EL (cell line): ENCODE results near the gene DGKD.
A peak's percentile ranks its signal among the peaks of the same experiment; 100 is the strongest.

Source experiments
- DNase-seq: peaks from one replicate; pipeline ENCODE4 v3.0.0-alpha.2; 2016

The DGKD gene

GRCh38 chr2:233430651-233431050, 76.4 kb downstream of the DGKD start:
- DNase-seq = no peak

GRCh38 chr2:233433029-233433428, 78.7 kb downstream of the DGKD start:
- no peak for DNase-seq

DNA sequence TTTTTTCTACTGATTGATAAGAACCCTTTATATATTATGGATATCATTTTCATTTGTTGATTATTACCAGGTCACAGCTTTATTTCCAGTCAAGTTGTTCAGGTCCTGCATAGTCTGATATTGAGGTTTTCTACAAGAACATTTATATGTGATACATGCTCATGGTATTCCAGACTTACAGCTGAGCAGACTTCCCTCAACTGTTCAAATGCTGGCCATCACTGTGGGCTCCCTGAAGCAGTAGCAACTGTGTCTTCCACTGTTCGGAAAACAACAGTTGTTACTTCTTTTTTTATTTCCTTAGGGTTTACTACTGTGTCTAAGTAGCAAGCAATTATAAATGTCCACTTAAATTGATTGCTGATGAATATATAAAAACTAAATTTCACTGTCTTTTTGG, 79.5 kb downstream of the DGKD start:
- no peak for DNase-seq

GRCh38 chr2:233434666-233435330, 80.5 kb downstream of the DGKD start:
- DNase-seq = no peak

GRCh38 chr2:233435436-233436190, 81.3 kb downstream of the DGKD start:
- no peak for DNase-seq

- DNase-seq = no peak
Measured at GRCh38 chr2:233436191-233436581, 81.9 kb downstream of the DGKD start.

DNA sequence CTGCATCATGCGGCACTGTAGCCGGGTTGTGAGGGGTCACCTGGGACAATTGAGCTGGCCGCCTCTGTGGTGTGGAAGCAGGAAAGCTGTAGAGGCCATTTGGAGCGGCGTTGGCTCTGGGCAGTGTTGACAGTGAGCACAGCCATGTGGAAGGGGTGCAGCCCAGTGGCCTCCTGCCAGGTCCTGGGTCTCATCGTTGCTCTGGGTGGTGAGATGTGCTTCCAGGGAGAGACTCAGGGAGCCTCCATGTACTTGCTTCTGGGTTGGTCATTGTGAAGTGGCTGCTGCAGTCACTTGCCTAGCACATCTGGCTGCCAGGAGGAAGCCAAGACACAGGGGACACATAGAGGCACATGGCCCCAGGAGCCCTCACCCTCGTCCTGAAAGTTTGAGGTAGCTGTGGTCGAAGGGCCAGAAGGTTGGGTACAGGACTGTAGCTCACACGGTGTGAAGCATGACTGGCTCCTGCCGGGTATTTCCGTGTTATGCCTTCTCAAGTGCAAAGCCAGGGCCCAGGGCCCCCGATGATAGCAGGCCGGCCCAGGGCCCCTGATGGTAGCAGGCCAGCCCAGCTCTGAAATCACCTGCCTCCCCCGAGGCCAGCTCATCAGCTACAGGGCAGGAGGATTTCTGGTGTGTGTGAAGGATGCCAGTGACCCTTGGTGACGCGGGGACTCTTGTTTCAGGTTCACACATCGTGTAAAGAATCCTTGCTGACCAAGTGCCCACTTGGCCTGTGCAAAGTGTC, 82.6 kb downstream of the DGKD start:
- no peak for DNase-seq

- DNase-seq = no peak
Measured at GRCh38 chr2:233437439-233437955, 83.2 kb downstream of the DGKD start.

DNA sequence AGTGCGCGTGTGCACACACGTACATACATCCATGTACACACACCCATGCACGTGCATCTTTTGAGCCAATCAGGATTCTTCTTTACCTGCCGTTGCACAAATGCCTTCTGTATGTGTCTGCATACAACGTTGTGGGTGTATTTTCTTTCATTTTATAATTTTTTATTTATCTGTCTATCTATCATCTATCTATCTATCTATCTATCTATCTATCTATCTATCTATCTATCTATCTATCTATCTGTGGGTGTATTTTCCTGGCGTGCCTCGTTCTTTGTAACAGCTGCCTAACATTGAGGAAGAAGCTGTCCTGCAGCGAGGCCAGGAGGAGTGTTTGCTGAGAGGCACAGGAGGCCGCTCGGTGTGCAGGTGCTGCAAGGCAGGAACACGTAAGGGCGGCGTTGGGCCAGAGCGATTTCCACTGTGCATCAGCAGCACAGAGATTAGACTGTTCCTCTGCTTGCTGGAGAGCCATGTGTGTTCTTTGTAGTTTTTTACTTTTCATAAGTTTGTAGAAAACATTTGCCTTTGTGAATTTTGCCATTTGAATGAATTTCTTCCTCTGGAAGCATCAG, 84.4 kb downstream of the DGKD start:
- no peak for DNase-seq

DNA sequence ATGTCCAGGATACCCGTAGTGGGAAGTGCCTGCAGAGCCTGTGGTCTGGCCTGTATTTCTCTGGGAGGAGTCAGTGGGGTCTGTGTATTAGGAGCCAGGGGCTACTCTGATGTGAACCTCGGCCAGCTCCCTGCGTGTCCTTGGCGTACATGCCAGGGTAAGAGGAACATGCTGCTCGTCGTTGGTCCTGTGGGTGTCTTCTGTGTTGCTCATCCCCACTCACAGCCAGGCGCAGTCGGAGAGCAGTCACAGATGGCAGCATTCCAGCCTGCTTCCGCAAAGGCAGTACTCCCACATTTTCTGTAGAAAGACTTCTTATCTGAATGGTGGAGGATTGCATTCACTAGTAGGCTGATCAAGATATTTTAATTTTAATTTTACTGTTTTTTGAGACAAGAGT, 84.9 kb downstream of the DGKD start:
- DNase-seq = no peak

GRCh38 chr2:233440314-233440713, 86.0 kb downstream of the DGKD start:
- DNase-seq = no peak

GRCh38 chr2:233440714-233441113, 86.4 kb downstream of the DGKD start:
- DNase-seq = no peak

DNA sequence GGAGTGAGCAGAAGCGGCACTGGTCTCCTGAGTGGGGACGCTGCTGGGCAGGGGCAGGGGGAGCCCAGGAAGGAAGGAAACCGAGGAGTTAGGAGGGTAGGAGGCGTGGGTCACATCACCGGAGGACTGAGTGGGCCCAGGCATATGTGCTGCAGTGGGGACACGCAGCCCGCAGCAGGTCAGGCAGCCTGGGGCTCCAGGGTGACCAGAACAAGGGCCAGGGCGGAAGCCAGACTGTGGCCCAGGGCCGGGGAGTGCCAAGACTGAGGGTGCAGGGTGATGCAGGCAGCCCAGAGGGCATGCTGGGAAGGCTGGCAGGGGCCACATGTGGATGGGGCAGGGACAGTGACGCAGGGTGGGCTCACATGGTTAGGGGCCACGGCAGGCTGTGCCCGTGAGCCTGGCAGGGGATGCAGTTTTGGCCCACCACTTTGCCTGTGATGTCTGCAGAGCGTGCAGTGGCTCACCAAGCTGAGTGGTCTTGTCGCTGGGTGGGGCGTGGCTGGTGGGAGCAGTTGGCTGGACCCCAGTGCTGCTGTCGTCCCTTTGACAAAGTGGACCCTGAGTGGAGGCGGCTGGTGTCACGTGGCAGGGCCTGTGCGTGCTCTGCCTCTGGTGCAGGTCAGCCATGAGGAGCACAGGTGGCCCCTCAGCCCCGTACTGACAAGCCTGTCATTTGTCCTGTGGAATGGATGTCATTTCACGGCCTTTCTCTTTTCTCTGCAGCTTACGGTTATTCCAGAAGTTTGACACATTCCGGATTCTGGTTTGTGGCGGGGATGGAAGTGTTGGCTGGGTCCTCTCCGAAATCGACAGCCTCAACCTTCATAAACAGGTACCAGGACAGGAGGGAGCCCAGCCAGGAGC, 87.1 kb downstream of the DGKD start:
- no peak for DNase-seq

GRCh38 chr2:233442028-233442310, 87.7 kb downstream of the DGKD start:
- no peak for DNase-seq

- DNase-seq = peak; percentile 68
Measured at GRCh38 chr2:233443511-233444183, 89.4 kb downstream of the DGKD start.

DNA sequence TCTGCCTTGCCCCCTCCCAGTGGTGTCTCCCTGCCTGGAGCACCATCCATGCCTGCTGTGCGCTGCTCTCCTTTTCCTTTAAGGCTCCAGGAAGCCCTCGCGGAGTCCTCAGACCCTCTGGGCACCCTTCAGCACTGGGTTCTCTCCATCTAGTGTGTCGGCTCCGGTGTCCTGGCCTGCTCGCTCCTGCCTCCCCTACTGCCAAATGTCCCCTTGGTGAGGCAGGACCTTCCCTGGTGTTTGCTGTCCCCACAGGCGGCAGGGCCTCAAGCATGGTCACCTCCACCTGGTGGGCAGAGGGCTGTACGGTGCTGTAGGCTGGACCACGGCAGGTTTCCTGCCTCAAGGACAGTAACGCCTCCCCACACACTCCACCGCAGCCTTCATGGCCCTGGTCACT, 90.2 kb downstream of the DGKD start:
- no peak for DNase-seq

- DNase-seq = no peak
Measured at GRCh38 chr2:233445152-233445830, 91.0 kb downstream of the DGKD start.

GRCh38 chr2:233446121-233446520, 91.8 kb downstream of the DGKD start:
- DNase-seq = no peak

GRCh38 chr2:233446606-233447305, 92.5 kb downstream of the DGKD start:
- no peak for DNase-seq

DNA sequence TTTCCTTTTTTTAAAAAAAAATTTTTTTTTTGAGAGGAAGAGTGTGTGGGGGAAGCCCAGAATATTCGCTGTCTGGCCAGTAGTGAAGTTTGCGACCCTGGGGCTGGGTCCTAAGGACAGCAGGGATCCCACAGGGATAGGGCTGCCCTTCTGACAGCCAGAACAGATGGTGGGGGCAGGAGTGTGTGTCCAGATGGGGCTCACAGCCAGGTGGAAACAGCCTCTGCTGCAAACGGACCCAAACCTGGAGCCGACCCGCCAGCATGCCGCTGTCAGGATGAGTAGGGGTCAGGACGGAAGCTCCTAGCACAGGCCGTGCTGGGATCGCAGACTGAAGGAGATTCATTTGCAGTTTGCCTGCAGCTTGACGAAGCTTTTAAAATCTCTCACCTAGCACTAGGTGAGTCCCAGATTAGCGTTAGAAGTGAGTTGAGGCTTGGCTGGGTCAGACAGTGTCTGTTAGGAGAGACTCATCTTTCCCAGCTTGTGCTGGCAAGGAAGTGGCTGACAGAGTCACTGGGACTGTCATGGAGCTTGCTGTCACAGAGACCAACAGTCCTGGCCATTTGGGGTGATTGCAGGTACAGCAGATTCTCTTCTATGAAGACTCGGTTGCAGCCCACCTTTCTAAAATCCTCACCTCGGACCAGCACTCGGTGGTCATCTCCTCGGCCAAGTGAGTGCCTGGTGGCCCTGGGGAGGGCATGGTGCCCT, 93.4 kb downstream of the DGKD start:
- DNase-seq = no peak
